ENCODE results near the gene MTCL1.
A peak's percentile ranks its signal among the peaks of the same experiment; 100 is the strongest.

The MTCL1 gene

DNA sequence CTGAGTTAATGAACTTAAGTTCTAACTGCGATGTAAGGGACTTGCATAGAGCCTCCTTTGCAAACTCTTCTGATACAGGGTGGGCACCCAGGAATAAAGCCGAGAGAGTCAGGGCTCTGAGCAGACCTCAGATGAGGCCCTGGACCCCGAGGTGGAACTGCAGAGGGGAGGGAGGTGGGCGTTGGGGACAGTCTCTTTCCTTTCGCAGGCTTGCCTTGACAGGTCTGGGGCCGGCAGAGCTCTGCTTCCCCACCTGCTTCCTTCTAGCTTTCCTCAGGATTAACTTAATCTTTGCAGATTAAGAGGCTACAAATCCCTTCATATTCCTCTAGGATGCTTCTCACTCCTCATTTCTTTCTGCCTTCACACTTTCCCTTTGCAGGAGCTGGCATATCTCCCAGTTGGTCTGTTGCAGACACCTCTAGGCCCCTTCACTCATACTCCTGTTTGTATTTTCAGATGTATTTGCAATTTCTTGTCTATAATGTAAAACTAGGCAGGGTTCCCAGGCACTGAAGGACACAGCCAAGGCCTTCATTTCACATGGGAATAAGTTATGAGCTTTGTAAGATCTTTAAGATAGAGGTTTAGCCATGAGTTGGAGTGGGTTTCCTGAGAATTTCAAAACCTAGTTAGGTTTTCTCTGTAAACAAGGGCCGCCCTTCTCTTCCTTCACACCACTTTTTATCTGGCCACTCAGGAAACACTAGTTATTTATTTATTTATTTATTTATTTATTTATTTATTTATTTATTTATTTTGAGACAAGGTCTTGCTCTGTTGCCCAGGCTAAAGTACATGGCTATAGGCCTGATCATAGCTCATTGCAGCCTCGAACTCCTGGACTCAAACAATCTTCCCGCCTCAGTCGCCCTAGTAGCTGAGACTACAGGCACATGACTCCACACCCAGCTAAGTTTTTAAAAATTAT lies 70.9 kb downstream of the MTCL1 start:
- DNase-seq: no peak

DNA sequence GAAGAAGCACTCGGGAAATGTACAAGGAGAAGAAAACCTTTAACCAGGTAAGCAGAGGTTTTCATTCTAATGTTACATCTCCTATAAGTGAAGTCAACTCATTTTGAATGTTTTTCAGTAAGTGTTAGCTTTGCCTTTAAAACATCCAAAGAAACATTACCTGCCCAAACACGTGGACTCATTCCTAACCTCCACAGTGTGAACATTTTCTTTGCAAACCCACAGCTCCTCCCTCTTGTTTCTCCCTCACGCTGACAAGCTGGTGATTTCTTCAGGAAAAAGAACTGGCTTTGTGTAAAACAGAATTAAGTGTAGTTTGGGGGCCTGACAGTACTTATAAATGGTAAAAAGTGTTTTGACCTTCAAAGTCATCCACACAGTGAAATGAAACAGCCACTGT lies 72.5 kb downstream of the MTCL1 start:
- no peak for DNase-seq

- DNase-seq: no peak
Measured at GRCh38 chr18:8778386-8778785, 73.0 kb downstream of the MTCL1 start.

DNA sequence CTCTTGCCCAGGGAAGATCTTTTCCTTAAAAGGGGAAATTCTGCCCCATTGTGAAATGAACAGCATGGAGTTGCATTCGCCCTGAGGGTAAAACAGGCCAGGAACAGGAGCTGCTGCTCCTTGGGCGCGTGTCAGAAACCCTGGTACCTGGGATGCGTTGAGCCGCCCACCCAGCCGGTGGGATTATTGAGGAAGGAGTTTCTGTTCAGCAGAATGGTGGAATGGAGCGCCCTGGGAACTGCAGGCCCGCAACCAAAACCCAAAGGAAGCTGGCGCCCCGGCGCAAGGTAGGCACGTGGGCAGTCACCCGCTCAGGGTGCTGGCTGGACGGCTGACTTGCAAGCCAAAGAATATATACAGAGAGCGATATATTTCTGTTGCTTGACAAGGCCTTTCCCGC lies 73.5 kb downstream of the MTCL1 start:
- no peak for DNase-seq

DNA sequence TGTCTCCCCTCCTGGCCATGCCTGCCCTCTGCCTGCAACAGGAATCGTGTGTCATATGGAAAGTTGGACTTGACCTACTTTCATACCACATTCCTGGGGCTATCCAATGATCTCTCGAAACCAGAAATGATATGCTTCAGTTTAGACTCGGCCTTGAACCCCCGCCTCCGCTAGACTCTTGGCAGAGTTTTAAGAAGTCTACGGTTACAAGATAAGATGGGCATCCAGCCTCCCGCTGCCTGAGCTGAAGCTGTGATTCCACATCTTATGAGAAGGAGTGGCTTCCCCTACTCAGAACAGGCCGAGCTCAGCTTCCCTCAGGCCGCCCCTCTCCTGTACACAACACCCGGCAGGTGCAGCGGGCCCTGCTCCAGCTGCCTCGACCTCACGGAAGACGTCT lies 73.9 kb downstream of the MTCL1 start:
- DNase-seq: no peak

- no peak for DNase-seq
Measured at GRCh38 chr18:8780227-8780626, 74.9 kb downstream of the MTCL1 start.

DNA sequence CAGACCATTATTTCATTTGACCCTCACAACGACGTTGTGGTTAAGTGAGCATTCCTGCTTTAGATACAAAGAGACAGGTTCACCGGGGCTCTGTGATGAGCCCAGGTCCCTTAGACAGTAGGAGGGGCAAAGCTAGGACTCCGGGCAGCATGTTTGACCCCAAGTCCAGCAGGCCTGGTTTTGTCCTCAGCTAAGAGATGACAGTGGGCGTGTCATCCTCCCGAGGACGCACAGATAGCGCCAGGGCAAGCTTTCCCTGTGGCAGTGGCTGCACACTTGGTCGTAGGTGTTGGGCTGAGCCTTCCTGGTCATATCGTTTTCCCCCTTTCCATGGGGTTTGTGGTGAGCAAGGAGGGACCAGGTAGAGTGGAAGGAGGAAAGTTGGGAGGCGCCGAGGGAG lies 76.3 kb downstream of the MTCL1 start:
- DNase-seq: no peak

GRCh38 chr18:8783335-8783993 lies 78.1 kb downstream of the MTCL1 start:
- DNase-seq: no peak

- no peak for DNase-seq
Measured at GRCh38 chr18:8783994-8784530, 78.7 kb downstream of the MTCL1 start.

DNA sequence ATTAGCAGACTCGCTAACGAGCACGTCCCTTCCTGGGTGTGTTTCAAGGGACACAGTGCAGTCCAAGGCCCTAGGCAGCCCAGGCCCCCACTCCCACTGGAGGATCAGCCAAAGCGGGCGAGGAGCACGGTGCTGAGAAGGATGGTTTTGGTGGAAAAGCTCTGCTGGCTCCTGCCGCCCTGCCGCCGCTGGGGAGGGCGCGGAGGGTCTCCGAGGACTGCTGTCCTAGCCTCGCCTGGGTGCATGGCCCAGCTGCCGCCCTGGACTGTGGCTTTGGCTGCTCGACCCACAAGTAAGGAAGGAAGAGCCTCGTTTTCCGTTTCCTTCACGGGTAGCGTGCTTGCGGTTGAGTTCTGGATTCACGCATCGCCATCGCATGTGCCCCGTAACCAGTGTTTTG lies 79.9 kb downstream of the MTCL1 start:
- no peak for DNase-seq

GRCh38 chr18:8785855-8786482 lies 80.6 kb downstream of the MTCL1 start:
- DNase-seq: no peak

- no peak for DNase-seq
Measured at GRCh38 chr18:8786483-8787370, 81.4 kb downstream of the MTCL1 start.

DNA sequence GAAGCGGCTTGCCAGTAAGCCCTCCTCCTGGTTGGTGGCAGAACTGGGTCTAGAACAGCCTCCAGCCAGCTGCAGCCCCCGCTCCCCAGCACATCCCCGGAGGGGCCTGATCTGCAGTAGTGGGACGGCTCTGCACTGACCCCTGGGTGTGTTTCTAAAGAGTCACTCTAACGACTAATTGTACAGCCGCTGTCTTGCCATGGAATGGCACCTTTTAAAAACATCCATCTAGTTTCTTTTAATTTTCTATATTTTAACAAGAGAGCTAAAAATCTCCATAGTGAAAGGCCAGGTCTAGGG lies 82.0 kb downstream of the MTCL1 start:
- no peak for DNase-seq

DNA sequence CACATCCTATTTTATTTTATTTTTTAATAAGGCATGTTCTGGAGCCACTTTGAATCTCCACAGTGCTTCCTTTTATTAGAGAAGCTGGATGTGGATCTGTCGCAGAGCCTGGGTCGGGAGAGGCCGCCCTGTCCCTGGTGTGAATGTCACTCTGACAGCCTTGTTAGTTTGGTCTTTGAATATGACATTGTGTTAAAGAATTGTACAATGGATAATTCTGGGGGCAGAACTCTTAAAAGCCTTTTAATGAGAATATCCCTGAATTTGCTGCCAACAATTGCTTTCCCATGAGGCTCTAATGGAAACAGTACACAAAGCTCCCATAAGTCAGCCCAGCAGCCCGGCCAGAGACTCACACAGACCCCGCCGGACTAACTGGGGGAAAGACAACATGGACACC lies 82.4 kb downstream of the MTCL1 start:
- no peak for DNase-seq

DNA sequence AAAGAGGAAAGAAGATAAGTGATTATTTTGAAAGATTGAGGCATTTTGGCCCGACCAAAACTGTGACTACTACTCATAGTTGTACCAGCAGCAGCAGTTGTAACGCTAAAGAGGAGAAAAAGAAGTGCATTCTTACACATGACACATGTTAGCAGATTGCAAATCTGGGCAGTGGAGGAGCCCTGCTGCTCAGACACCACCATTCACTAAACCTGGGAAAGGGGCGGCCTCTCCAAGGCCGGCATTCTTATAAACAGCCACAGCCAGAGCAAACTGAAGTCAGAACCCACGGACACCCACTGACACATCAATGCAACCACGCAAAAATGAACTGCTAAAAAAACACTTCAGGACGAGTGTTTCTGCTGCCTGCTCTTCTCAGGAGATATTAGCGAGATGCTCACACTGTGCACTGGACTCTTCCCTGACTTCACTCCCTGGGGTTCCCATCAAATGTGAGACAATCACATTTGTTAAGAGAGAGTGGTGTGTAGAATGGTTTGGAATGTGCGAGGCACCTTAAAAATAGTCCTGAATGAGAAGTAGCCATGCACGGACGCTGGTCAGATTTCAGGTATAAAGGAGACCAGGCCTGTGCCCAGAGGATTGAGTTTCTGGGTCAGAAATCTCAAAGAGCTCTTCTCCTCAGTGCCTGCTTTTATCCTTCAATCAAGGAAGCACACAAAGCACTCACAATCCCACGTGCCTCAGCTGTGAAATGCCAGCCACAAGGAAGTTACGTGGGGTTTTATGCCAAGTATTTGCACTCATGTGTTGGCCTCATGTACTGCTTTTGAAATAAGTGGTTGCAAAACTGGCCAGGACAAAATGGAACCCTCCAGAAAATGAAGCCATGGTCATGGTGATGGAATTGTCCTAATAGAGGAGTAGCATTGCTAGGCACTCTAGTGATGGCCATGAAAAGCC lies 83.4 kb downstream of the MTCL1 start:
- no peak for DNase-seq

DNA sequence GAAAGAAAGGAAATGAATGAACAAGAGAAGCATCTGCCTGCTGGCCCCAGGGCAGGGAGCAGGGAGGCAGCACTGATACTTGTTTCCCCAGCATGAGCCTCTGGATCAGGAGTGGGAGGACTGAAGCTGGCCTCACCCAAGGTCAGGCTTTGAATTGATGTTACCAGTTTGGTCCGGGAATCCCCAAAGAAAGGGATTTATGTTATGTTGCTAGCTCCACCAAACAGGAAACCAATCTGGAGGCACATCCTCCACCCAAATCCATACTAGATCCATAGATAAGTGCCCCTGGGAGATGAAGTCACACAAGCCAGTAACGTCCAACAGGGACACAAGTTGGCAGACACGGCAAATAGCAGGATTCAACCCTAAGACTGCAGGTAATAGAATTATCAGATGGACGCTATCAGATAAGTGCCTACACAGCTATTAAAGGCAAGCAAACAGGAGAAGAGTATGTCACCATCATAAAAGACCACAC lies 85.9 kb downstream of the MTCL1 start:
- no peak for DNase-seq

GRCh38 chr18:8792688-8793316 lies 87.4 kb downstream of the MTCL1 start:
- no peak for DNase-seq

DNA sequence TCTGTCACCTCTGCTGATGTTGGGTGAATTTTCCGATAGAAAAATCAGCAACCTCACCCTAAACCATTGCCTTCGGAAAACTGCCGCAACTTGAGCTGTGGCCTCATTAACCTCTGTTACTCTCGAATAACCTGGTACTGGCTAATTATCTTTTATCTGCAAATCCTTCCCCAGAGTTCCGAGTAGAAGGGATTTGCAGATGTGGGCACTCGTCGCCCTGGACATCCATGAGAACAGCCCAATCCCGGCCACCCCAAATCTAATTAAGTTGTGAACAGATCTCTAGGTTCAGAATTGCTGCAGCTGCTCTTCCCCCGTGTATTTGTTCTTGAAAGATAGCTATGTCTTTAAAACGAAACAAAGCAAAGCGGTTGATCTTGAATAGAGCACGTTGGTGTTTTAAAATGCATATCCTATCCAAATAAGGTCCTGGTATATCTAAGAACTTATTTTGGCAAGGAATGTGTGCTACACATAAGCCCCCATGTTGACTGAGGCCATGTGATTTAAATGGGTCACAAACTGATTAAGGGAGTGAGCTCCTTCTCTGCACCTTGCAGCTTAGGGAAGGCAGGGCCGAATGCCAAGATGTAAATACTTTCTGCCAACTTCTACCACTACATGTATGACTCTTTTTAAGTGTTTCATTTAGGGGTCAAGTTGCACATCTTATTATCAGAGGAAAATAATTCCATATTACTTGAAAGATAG lies 88.2 kb downstream of the MTCL1 start:
- no peak for DNase-seq

GRCh38 chr18:8794156-8794933 lies 89.0 kb downstream of the MTCL1 start:
- peak; percentile 95 for DNase-seq

DNA sequence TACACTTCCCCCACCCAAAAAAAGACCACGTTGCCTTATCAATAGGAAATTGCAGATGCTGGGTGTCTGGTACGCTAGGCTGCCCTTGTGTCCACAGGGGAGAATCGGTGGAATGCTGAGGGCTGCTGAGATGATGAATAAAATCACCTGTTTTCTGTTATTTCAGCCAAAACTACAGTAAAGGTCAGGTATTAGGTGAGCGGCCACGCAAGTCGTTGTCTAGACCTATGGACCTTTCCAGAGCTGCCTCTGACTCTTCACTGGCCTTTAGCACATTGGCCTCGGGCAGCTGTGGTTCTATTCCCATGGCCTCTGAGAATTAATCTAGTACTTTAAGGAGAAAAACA lies 89.6 kb downstream of the MTCL1 start:
- no peak for DNase-seq
